GM19452 (cell line): ENCODE results near the gene KIAA1143.

Experiments used
- ATAC-seq: cut with Tn5 transposase; IDR thresholded peaks from one replicate; pipeline ENCODE4 v1.9.1; 2021; ENCODE audit not compliant: unreplicated experiment

Gene KIAA1143

GRCh38 chr3:44761424-44762169 lies at the start of gene KIAA1143, which contains the start of gene KIF15:
TSS of gene KIAA1143 (minus strand) at chr3:44761619. CDS start at chr3:44761602, 17 bp downstream.
TSS of gene KIF15 (plus strand) at chr3:44761794. CDS start at chr3:44761866, 72 bp downstream.
- peak; percentile 95 for ATAC-seq

DNA sequence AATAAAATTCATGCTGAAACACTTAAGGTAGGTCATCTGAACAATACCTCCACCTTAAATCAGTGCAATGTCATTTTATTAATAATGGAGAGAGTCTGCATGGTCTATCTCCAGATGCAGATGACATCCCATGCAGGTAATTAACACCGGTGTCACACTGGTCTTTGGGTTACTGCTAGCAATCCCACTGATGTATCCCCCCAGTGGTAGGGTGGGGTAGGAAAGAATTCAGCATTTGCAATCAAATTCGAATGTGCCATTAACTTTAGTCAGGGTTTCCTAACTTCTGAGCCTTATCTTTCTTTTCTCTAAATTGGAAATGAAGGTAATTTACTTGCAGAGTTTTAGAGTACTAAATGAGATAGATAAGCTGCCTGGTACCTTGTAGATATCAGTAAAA lies 44.5 kb upstream of the KIAA1143 start:
- ATAC-seq = no peak

GRCh38 chr3:44803298-44803697 lies 41.9 kb upstream of the KIAA1143 start:
- ATAC-seq = peak; percentile 84

GRCh38 chr3:44802011-44802410 lies 40.6 kb upstream of the KIAA1143 start:
- ATAC-seq = no peak

DNA sequence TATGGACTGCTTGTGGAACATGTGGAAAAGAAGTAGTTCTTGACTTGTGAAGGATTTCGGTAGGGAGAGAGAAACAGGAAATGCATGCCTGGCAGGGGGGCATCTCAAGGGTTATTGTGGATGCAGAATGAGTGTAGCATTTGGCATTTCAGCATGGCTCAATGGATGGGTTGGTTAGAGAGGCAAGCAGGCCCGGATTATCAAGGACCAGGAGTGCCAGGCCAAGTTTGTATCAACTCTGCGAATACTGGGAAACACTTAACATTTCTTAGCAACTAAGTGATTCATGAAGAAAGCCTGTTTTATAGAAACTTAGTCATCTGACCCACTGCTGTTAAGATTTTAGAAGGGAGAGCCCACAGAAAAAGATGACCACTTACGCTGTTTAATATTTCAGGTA lies 33.8 kb upstream of the KIAA1143 start:
- no peak for ATAC-seq

GRCh38 chr3:44782891-44783290 lies 21.5 kb upstream of the KIAA1143 start:
- ATAC-seq = no peak

DNA sequence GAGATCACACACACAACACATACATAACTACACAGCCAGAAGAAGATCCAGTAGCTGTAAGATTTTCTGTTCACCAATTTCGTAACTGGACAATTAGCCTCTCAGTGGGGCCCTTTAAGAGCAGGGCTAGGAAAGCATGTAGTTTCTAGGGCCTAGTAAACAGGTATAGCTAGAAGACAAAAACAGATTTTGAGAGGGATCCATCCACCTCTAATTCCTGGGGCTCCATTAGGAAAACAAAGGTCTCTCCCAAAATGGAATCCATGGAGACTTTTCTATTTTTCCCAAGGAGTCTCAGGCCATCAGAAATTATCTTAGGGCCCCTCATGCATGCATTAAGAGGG lies 10.7 kb upstream of the KIAA1143 start:
- no peak for ATAC-seq

- ATAC-seq = no peak
Measured at GRCh38 chr3:44771424-44772098, 10.1 kb upstream of the KIAA1143 start.

DNA sequence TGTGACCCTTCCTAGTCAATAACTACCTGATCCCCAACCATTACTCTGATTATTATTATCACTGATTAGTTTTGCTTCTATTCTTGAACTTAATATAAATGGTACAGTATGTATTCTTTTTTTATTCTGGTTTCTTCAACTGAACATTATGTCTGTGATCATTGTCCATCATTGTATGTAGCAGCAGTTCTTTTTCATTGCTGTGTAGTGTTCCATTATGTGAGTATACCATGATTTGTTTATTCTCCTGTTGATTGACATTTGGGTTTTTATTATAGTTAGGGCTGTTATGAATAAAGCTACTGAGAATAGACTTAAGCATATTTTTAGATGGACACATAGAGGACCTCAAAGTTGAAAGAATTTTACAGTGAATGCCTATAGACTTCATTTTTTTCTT lies 2.8 kb upstream of the KIAA1143 start:
- no peak for ATAC-seq

DNA sequence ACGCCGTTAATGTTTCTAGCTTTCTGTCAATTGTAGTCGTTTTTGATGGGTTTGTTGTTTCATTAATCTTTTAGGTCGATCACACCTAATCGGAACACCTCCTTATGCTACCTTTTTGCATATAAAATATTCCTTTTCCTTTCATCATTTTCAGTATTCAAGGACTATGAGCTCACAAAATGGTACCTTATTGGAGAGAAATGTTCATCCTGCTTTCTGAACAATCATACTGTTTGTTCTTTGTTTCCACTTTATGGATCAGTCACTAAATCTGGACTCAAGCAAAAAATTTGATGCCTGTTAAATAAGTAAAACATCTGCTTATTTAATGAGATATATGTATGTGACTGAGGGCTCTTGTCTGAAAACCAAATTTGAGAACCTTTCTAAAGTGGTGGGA lies 1.3 kb upstream of the KIAA1143 start:
- no peak for ATAC-seq

GRCh38 chr3:44762170-44762677 lies 805 bp upstream of the KIAA1143 start:
- ATAC-seq = no peak

- ATAC-seq = peak; percentile 6
Measured at GRCh38 chr3:44761101-44761423, 357 bp downstream of the KIAA1143 start.

- no peak for ATAC-seq
Measured at GRCh38 chr3:44734646-44735168, 26.7 kb downstream of the KIAA1143 start.

DNA sequence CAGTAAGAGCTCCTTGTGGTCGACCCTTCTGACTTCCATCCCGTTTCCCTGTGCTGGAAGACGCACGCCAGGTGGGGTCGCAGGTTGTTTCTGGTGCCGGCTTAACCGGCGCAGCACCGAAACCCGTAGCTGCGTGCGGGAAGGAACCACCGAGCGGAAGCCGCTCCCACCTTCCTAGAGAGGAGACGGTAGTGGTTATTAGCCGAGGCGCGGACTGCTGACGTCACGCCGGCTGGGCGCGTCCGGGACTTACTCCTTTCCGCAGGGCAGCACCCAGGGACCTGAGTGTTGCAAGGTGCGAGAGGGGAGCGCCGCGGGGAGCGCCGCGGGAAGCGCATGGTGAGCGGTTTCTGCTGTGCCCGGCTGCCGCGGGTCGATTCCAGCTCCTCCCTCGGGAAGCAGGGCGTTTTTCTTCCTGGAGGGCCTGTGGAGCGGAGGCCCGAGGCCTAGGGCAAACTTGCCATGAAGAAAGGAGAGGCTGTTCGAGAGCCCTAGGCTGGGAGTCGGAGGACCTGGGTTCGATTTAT lies 32.0 kb downstream of the KIAA1143 start, which contains the start of gene ZNF501:
ZNF501 (plus strand) TSS at position 252 of the 527 bp plus-strand sequence. CDS start 4,787 bp downstream, outside the sequence.
- peak; percentile 78 for ATAC-seq

DNA sequence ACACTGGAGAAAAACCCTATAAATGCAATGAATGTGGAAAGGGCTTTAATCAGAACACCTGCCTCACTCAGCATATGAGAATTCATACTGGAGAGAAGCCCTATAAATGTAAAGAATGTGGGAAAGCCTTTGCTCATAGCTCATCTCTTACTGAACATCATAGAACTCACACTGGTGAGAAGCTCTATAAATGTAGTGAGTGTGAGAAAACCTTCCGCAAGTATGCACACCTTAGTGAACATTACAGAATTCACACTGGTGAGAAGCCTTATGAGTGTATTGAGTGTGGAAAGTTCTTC lies 39.4 kb downstream of the KIAA1143 start:
- ATAC-seq = no peak

- ATAC-seq = no peak
Measured at GRCh38 chr3:44721231-44722102, 40.0 kb downstream of the KIAA1143 start.

GRCh38 chr3:44712455-44713075 lies 48.9 kb downstream of the KIAA1143 start, which contains the start of gene ZNF502:
TSS of gene ZNF502 (plus strand) at chr3:44712660. CDS start at chr3:44720262, 7,602 bp downstream.
- no peak for ATAC-seq
